ENCODE measurements around the gene OTOF.

DNA sequence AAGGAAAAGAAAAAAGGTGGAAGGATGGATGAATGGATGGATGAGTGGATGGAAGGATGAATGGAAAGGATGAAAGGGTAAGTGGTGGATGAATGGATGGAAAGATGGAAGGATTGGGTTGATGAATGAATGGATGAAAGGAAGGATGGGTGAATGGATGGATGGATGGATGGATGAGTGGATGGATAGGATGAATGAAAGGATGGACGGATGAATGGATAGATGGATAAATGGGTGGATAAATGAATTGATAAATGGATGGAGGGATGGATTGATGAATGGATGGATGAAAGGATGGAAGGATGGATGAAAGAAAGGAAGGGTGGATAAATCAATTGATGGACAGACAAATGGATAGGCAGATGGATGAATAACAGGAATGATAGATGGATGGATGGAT, 48.2 kb upstream of the OTOF start:
- TF ChIP-seq EZH2 (IDR thresholded peaks at IDR 0.05; ENCODE audit: low read depth), result no peak
- TF ChIP-seq, protein P1, sequence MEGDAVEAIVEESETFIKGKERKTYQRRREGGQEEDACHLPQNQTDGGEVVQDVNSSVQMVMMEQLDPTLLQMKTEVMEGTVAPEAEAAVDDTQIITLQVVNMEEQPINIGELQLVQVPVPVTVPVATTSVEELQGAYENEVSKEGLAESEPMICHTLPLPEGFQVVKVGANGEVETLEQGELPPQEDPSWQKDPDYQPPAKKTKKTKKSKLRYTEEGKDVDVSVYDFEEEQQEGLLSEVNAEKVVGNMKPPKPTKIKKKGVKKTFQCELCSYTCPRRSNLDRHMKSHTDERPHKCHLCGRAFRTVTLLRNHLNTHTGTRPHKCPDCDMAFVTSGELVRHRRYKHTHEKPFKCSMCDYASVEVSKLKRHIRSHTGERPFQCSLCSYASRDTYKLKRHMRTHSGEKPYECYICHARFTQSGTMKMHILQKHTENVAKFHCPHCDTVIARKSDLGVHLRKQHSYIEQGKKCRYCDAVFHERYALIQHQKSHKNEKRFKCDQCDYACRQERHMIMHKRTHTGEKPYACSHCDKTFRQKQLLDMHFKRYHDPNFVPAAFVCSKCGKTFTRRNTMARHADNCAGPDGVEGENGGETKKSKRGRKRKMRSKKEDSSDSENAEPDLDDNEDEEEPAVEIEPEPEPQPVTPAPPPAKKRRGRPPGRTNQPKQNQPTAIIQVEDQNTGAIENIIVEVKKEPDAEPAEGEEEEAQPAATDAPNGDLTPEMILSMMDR (conservative IDR thresholded peaks at IDR 0.05), result no peak

Measured in PC-9 (cell line).